NK-92 treated with Interleukin-12 subunit alpha and Interleukin-12 subunit beta, amount 100 ng/mL, for 24 hours (cell line): ENCODE results near the gene SLC51B.
A peak's percentile ranks its signal among the peaks of the same experiment; 100 is the strongest.
"Not testable (repeated sequence)": the region's sequence is repeated elsewhere in the genome, so short reads cannot be mapped to it uniquely, and the experiment has no call there.

Experiments used
- DNase-seq: peaks from one replicate; lab custom pipeline; 2025; lab: John Stamatoyannopoulos, UW

SLC51B gene

GRCh38 chr15:65084500-65085206 is 39.5 kb downstream of the SLC51B start:
- DNase-seq: no peak

- DNase-seq: no peak
Measured at GRCh38 chr15:65085207-65085753, 40.1 kb downstream of the SLC51B start.

- peak; percentile 8 for DNase-seq
Measured at GRCh38 chr15:65085990-65086679, 40.9 kb downstream of the SLC51B start.

- no peak for DNase-seq
Measured at GRCh38 chr15:65086680-65087111, 41.5 kb downstream of the SLC51B start.

- DNase-seq: no peak
Measured at GRCh38 chr15:65087411-65087810, 42.2 kb downstream of the SLC51B start.

GRCh38 chr15:65087873-65088642 is 42.9 kb downstream of the SLC51B start:
- no peak for DNase-seq

GRCh38 chr15:65088643-65089021 is 43.4 kb downstream of the SLC51B start:
- no peak for DNase-seq

- no peak for DNase-seq
Measured at GRCh38 chr15:65089206-65089824, 44.1 kb downstream of the SLC51B start.

GRCh38 chr15:65091946-65092770 is 47.0 kb downstream of the SLC51B start:
- DNase-seq: no peak

- DNase-seq: no peak
Measured at GRCh38 chr15:65092911-65093792, 48.0 kb downstream of the SLC51B start.

GRCh38 chr15:65093793-65094170 is 48.6 kb downstream of the SLC51B start:
- DNase-seq: not testable (repeated sequence)

GRCh38 chr15:65094294-65094995 is 49.3 kb downstream of the SLC51B start:
- no peak for DNase-seq

GRCh38 chr15:65095011-65095746 is 50.0 kb downstream of the SLC51B start:
- DNase-seq: no peak

- DNase-seq: no peak
Measured at GRCh38 chr15:65095747-65096104, 50.5 kb downstream of the SLC51B start.

- DNase-seq: no peak
Measured at GRCh38 chr15:65096481-65097385, 51.5 kb downstream of the SLC51B start.

GRCh38 chr15:65097651-65098263 is 52.6 kb downstream of the SLC51B start:
- DNase-seq: no peak

- no peak for DNase-seq
Measured at GRCh38 chr15:65099336-65099735, 54.1 kb downstream of the SLC51B start.
